ENCODE measurements around the gene MISP3.

DNA sequence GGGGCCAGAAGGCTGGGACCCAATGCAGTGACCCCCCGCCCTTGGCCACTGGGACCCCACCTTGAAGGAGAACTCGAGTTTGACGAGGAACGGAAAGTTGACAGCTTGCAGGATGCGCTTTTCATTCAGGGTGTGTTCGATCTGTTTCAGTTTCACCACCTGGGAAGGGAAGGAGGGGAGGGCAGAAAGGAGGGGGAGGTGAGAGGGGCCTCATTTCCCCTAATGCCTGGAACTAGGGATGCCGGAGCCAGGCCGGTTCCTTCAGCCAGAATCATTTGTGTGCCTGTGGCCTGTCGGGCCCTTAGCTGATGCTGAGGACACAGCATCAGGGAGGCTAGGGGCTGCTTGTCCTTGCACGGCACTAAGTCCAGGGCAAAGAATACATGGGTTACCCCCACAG is 30.2 kb downstream of the MISP3 start:
- TF ChIP-seq, protein P1, sequence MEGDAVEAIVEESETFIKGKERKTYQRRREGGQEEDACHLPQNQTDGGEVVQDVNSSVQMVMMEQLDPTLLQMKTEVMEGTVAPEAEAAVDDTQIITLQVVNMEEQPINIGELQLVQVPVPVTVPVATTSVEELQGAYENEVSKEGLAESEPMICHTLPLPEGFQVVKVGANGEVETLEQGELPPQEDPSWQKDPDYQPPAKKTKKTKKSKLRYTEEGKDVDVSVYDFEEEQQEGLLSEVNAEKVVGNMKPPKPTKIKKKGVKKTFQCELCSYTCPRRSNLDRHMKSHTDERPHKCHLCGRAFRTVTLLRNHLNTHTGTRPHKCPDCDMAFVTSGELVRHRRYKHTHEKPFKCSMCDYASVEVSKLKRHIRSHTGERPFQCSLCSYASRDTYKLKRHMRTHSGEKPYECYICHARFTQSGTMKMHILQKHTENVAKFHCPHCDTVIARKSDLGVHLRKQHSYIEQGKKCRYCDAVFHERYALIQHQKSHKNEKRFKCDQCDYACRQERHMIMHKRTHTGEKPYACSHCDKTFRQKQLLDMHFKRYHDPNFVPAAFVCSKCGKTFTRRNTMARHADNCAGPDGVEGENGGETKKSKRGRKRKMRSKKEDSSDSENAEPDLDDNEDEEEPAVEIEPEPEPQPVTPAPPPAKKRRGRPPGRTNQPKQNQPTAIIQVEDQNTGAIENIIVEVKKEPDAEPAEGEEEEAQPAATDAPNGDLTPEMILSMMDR (IDR thresholded peaks at IDR 0.05 in 8 of 11, conservative IDR thresholded peaks at IDR 0.05 in 3 of 11), result no peak
- no peak for TF ChIP-seq POLR2A (IDR thresholded peaks at IDR 0.05)
- TF ChIP-seq POLR2AphosphoS5 (IDR thresholded peaks at IDR 0.05), result peak in 1 of 3 donors; percentile 14

All from spleen (tissue), 7 donors.